HG02588 (cell line): ENCODE measurements around the gene MYH10.

Experiments
- ATAC-seq: cut with Tn5 transposase; IDR thresholded peaks from one replicate; pipeline ENCODE4 v1.9.1; 2021; ENCODE audit warnings: mild to moderate bottlenecking, moderate library complexity; ENCODE audit not compliant: unreplicated experiment

MYH10 gene

DNA sequence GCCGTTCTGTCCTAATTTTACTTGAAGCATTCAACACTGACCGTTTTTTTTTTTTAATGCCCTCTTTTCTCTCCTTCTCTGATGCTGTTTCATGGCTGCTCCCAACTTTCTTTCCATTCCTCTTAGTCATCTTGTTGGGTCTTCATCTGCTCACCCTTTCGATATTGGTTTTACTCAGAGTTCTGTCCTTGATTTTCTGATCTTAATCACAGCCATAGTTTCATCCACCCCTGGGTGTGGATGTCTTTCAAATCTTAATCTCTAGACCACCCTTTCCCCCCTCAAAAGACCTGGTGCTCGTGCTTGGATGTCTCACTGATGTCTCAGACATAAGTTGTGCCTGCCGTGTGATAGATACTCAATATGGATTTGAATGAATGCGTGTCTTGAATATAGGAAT is 172.4 kb downstream of the MYH10 start:
- no peak for ATAC-seq

DNA sequence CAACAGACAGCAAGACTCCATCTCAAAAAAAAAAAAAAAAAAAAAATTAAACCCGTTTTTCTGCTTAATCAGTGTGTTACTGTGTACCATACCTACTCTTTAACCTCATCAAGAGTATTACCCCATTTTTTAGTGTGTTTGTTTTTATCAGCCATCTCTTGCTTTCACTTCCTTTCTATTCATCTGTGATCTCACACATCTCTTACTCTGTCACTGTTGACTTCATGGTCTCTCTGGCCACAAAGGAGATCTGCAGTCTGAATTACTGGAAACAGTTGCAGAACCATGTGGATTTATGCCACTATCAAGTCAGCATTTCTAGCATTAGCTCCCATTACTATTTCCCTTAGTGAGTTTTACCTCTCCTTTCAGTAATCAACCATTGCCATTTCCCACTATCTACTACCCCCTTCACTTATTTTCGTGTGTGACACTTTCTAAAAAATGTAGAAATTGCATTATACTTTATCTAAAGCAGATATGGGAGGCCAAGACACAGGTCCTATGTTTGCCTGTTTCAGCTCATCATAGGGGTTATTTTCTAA is 174.8 kb downstream of the MYH10 start:
- no peak for ATAC-seq

DNA sequence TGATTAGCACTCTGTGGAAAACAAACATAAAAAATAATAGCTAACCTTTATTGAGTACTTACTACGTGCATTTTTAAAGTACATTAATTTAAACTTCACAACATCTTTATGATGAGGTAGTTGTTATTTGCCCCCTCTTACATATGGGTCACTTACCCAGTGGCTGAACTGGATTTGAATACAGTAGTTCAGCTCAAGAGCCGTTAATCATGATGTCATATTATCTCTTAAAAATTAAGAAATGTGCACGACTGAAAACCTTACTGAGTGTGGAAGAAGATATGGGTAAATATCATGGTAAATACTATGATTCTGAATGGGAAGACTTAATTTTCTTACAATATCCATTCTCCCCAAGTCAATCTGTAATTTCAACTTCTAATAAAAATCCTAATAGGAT is 177.2 kb downstream of the MYH10 start:
- ATAC-seq: no peak

DNA sequence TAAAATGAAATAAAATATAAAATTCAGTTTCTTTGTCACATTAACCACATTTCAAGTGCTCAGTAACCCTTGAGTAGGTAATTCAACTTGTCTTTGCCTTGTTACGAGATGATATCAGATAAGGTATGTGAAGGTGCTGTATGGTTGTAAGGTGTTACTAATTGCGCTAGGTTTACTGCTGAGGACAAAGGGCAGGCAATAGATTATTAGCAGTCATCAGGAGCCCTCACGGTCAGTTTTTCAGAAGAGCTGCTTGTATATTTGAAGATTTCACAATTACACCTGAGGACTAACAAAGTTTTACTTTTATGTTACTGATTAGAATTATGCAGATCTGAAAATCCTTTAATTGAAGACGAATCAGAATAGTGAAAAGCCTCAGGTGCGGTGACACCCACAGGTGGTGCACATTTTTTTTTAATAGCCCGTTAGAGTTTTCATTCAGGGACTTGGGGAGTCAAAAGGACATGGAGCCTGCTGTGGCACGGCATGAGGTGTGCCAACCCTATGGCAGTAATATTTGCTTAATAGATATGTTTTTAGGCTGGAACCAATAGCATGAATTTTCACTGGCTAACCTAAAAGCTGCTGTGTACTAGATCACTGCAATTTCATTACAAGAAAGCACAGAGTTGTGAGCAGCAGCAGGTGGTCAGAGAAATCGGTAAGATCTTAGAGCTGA is 178.5 kb downstream of the MYH10 start:
- ATAC-seq: no peak

DNA sequence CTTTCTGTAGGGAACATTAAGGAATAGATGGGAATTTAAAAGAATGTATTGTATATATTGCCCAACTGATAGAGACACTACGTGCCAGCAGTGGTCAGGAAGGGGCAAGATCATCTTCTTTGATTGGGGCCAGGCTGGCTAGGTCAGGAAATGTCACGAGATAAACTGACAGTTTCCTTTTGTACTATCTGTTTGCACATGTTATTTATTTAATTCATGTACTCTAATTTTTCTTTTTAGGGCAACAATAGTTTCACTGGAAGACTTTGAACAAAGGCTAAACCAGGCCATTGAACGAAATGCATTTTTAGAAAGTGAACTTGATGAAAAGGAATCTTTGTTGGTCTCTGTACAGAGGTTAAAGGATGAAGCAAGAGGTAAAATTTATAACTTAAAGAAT is 182.2 kb downstream of the MYH10 start:
- ATAC-seq: no peak

DNA sequence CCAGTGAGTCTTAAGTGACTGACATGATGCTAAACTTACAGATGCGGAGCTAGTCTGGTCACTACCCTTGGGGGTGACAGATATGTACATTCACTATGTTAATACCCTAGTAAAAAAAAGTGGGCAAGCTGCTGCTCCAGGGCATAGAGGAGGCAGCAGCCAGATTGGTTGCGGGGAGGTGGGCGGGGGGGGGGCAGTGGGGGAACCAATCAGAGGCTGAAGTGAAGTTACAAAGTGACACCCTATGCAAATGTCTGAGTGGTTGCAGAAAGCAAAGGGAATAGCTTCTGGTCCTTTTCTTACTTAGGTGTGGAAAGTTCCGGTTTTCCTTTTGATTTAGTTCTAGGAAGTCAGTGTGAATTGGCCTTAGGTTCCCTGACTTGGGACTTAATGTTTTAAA is 182.7 kb downstream of the MYH10 start:
- ATAC-seq: no peak

DNA sequence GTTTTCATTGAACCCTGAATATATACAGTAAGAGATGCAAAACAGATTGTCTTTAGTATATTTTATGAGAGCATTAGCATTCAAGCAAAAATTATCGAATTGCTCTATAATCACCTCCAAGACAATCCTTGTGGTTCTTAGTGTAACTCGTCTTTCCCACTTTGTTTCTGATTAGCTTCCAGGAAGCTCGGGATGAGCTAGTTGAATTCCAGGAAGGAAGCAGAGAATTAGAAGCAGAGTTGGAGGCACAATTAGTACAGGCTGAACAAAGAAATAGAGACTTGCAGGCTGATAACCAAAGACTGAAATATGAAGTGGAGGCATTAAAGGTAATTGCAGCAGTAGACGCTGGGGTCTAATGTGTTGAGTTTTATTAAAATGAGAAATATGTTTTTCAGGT is 185.0 kb downstream of the MYH10 start:
- no peak for ATAC-seq

DNA sequence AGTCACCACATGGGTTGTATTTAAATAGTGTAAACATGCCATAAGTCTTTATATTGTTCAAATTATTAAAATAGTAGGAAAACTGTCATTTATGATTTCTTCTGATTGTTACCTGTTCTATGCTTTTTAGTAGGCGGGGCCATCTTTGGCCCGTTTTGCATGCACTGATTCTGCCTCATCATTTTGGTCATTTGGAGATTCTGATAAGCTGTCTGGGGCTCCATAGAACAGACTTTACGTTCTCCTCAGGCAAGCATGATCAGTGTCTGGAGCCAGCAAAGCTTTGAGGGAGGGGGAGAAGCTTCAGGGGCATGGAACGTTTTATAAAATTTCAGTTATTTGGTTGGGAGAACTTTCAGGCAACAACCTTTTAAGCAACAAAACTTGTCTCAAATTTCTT is 186.0 kb downstream of the MYH10 start:
- no peak for ATAC-seq

DNA sequence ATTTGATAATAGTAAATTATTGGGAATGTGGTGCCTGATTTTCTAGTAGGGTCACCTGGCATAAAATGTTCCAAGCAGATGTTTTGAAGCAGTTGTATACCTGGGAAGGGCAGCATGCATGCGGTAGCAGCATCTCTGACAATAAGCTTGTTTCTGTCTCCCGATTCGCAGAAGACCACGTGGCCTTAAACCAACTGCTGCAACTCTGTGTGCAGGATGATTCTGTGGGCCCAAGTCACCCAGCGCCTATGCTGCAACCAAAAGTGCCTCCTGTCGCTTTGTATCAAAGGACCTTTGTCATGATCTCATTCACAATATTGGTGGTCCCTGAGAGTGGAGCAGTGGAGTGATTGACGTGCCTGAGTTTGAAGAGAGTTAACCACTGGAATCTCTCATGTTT is 186.8 kb downstream of the MYH10 start:
- ATAC-seq: no peak

DNA sequence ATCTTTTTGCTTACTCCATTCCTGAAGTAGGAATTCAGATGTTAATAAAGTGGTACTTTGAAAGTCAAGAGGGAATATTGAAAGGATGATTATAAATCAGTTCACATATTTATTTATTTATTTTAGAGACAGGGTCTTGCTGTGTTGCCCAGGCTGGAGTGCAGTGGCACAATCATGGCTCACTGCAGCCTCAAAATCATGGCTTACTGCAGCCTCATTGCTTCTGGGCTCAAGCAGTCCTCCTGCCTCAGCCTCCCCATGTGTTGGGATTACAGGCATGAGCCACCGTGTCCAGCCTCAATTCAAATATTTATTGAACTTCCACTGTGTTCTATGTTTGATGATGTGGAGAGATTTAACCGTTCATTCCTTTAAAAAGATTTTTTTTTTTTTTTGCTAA is 188.2 kb downstream of the MYH10 start:
- no peak for ATAC-seq

DNA sequence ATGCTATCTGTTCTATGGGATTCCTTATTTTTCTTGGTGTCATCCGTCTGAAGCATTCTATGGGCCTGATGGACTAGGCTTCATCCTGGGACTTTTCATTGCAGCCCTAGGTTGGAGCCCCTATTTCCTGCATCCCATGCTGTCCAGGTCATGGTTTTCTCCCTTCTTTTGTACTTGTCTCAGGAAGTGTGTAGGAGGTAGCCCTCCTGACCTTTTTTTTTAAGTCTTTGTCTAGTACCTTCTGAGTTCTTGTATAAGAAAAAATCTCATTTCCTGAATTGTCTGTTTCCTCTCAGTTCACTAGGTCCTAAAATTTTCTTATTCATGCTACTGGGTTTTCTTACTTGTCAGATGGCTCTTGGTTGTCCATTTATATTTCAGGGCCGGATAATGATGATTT is 188.8 kb downstream of the MYH10 start:
- no peak for ATAC-seq

DNA sequence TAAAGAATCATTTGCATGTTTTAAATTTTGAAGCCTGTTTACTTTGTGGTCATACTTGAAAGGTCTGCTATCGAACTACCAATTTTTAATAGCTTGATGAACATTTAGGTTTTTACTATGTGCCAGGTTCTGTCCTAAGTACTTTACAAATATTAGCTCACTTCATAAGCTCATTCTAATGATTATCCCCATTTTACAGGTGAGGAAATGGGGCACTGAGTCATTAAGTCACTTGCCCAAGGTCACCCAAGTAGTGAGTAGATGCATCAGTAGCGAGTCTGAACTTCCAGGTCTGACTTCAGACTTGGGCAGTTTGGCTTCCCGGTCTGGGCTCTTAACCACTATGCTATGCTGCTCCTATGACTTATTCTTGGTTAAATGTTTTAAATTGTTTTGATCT is 190.8 kb downstream of the MYH10 start:
- ATAC-seq: no peak

DNA sequence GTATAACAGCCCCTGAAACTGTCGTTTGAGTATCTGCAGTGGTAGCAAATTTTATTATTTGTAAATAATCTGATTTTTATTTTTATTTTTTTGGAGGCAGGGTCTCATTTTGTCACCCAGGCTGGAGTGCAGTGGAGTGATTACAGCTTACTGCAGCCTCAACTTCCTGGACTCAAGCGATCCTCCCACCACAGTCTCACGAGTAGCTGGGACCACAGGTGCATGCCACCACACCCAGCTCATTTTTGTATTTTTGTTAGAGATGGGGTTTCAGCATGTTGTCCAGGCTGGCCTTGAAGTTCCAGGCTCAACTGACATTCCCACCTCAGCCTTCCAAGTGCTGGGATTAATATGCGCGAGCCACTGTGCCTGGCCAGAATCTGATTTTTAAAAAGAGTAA is 192.1 kb downstream of the MYH10 start:
- no peak for ATAC-seq

DNA sequence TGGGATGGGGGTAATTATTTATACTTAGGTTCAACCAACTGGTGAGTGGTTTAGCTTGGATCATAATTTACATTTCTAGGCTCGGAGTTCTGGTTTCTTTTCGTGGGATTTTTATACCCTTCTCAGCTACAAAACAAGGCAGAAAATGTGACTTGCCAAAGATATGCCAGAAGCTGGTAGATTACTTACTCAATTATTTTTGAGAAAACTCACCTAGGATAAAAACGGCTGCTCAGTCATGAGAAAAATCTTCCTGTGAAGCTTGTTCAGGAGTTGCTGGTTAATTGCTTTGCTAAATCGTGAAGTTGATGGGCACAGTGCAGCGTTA is 193.7 kb downstream of the MYH10 start:
- no peak for ATAC-seq

DNA sequence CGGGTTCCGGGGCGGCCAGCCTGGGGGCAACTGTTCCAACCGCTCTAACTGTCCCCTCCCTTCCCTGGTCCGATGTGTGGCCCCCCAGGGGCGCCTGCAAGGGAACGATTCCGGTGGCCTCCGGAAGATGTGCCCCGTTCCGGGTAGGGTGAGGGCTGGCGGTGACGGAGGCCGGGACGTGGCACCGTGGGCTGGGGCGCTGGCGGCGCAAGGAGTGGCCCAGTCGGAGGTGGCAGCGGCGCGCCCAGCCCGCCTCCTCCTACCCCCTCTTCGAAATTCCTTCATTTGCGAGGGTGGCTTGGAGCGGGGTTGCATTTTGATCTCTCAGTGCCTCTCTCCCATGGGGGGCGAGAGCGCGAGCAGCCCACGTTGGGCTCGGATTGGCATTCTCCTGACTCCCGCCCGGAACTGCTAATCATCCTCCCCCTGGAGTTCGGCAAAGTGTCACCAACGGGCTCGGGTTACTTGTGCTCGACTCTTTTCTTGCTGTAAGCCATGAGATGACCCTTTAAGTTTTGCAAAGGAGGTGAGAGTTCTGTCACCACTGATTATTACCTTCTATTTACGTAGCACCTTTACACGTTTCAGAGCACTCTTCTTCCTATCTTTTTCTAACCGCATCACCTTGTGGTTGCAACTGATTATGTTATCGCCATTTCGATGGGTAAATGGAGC is 194.2 kb downstream of the MYH10 start:
- ATAC-seq: peak; percentile 42

DNA sequence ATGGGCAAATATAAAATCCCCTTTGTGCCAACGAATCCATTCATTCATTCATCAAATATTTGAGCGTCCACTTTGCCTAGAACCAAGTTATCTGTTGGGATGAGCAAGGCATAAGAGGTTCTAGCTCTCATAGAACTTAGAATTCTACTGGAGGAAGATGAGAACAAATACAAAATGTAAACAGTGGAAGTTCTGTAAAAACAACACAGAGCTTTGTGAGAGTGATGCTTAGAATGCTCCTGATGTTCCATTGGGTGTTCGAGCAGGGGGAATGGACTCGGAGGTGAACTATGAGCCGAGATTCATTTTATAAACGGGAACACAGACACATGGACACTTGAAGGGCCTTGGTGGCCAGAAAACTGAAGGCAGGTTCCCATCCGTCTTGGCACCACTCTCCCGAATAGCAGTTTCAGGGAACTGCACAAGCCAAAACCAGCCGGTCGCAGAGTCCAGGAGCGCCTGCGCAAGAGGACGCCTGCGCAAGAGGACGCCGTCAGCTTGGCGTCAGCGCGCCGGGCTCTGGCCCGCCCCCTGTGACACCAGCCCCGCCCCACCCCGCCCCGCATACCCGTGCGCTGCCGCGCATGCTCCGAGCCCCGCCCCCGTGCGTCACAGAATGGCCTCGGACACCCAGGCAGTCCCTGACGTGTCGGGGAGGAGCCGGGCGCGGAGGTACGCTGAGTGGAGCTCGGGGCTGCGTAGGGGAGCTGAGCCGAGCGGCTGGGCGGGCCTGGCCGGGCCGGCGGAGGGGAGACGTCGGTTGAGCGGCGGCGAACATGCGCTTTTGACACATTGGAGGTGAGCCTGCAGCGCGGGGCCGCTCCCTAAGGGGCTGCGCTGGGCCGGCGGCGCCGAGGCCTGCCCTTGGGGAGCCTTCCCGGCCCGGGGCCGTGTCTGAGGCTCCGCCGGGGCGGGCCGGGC is 195.0 kb downstream of the MYH10 start, which contains the start of gene NDEL1:
TSS of gene NDEL1 (plus strand) at position 640 of the 924 bp plus-strand sequence. CDS start 8,388 bp downstream, outside the sequence.
- peak; percentile 92 for ATAC-seq

DNA sequence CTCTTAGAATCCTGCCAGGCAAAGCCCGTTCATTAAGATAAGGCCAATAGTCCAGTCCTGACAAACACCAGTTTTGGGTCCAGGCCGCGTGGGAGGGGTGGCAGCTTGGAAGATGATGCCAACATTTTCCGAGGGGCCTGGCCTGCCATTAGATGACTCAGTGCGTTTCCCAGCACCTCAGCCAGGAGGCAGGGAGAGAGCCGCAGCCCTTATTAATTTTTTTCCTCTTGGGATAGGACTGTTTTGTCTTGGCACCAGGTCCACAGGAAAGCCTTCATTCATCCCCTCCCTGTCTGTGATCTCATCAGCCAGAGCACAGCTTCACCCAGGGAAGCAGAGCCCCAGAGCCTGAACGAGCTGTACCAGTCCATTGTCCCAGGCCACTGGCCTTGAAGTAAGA is 199.6 kb downstream of the MYH10 start:
- no peak for ATAC-seq

DNA sequence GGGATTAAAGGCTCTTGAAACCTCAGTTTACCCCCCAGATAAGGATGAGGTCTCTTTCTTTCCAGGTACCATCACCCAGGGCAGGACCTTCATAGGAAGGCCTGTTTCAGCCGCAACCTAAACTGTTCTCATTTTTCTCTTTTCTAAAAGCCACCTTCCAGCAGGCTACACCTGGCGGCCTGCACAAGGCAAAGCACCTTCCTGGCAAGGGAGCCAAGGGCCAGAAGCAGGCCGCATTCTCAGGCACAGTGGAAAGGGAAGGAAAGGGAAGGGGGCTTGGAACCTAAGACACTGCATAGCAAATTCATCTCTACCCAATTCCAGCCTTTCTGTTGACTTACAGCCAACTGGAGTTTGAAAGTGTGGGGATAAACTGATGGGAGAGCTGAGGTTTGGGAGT is 203.7 kb downstream of the MYH10 start:
- no peak for ATAC-seq

DNA sequence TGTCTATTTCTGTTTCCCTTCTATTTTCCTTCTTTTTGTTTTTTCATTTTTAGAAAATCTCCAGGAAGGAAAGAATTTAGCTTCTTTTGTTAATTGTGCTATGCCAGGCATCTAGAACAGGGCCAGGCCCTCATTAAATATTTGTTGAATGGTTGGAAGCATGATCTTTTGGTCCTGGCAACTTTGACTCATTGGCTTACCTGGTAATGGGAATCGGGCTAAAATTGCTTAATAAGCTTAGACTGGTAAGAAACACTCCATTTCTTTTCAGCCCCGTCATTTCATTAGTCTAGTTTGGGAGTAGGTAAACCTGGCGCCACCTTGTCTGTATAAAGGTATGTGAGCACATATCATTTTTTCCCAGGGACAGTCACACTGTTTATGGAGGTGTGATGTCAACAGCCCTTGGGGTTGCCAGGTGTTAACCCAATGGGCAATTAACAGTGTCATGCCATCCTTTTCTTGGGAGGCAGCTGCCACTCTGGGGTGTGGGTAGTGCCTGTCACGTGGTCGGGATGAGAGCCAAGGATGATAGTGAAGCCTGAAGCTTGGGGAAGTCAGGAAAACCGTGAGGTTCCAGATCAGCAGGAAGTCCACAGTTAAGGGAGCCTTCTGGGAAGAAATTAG is 204.3 kb downstream of the MYH10 start:
- no peak for ATAC-seq
